CD4-positive, CD25-positive, alpha-beta regulatory T cell (primary cell): Measurements from ENCODE around the gene BIRC5. TPM values are rescaled to one million over a fixed set of nuclear protein-coding genes. Genes with fewer than 3 reads are reported as not detected.

Experiments
- ATAC-seq, 2 donors: fragments of 150-1000 bp; cut with Tn5 transposase; one replicate each; pipeline ENCODE4 v1.10.0; 2021; ENCODE audit warnings: low read depth in 2 of 2, moderate number of reproducible peaks in 2 of 2, moderate library complexity in 1 of 2
- DNase-seq, 3 donors: peaks; one replicate each; pipeline versions ENCODE4 v3.0.0 to v3.0.0-alpha.2; 2012 to 2022; ENCODE audit warnings: mixed read lengths in 1 of 3
- H3K27ac ChIP-seq: one replicate; pipeline ENCODE4 v1.7.0; 2013; ENCODE audit warnings: mild to moderate bottlenecking, low read length; ENCODE audit not compliant: insufficient read depth, poor library complexity, severe bottlenecking
- H3K27me3 ChIP-seq: one replicate; pipeline ENCODE4 v1.7.0; 2013; ENCODE audit warnings: low read length; ENCODE audit not compliant: control insufficient read depth, insufficient read depth
- H3K36me3 ChIP-seq: one replicate; pipeline ENCODE4 v1.7.0; 2013; ENCODE audit warnings: mild to moderate bottlenecking, low read length, moderate library complexity; ENCODE audit not compliant: control insufficient read depth, insufficient read depth
- H3K4me1 ChIP-seq: 2 replicates; pipeline ENCODE4 v1.7.0; 2013; ENCODE audit warnings: mild to moderate bottlenecking, low read length; ENCODE audit not compliant: insufficient read depth, control insufficient read depth, poor library complexity, severe bottlenecking
- H3K4me3 ChIP-seq: one replicate; pipeline ENCODE4 v1.7.0; 2013; ENCODE audit warnings: low read depth, mild to moderate bottlenecking, low read length, moderate library complexity
- H3K9me3 ChIP-seq, 2 experiments: 1 replicate in 1 of 2; 2 replicates in 1 of 2; pipeline ENCODE4 v1.7.0; 2013; ENCODE audit warnings: low read length in 2 of 2, mild to moderate bottlenecking in 1 of 2, moderate library complexity in 1 of 2; ENCODE audit not compliant: control insufficient read depth in 2 of 2
- H3K27ac Mint-ChIP-seq, 3 donors: one replicate each; pipeline ENCODE4 v1.8.0; 2020 to 2022; ENCODE audit warnings: mild to moderate bottlenecking in 3 of 3, mixed read lengths in 3 of 3, moderate library complexity in 2 of 3
- H3K27me3 Mint-ChIP-seq: one replicate; pipeline ENCODE4 v1.8.0; 2022; ENCODE audit warnings: mild to moderate bottlenecking, mixed read lengths
- H3K36me3 Mint-ChIP-seq: one replicate; pipeline ENCODE4 v1.8.0; 2020; ENCODE audit warnings: mixed read lengths
- H3K4me1 Mint-ChIP-seq, 4 donors: one replicate each; pipeline ENCODE4 v1.8.0; 2020 to 2022; ENCODE audit warnings: mixed read lengths in 4 of 4, mild to moderate bottlenecking in 1 of 4
- H3K4me3 Mint-ChIP-seq, 4 donors: one replicate each; pipeline ENCODE4 v1.8.0; 2020 to 2022; ENCODE audit warnings: mild to moderate bottlenecking in 4 of 4, mixed read lengths in 4 of 4, moderate library complexity in 3 of 4
- H3K9me3 Mint-ChIP-seq, 7 donors: one replicate each; pipeline ENCODE4 v1.8.0; 2020 to 2022; ENCODE audit warnings: mixed read lengths in 7 of 7, mild to moderate bottlenecking in 3 of 7, moderate library complexity in 2 of 7
- polyA plus RNA-seq, 4 donors: library from polyadenylated mRNA; unstranded; fragments of 300-500 nt; fragmentation: Illumina TruSeq; gene quantifications; one replicate each; pipeline ENCODE4 v1.2.3, GENCODE V29; 2021
- total RNA-seq: library from RNA; stranded (reverse); gene quantifications from one replicate; pipeline ENCODE4 v1.2.3, GENCODE V29; 2022

Gene BIRC5
- total and polyA plus RNA-seq, 5 donors from 2014 or later: 2.7 to 11.5 (median 6.6) TPM

DNA sequence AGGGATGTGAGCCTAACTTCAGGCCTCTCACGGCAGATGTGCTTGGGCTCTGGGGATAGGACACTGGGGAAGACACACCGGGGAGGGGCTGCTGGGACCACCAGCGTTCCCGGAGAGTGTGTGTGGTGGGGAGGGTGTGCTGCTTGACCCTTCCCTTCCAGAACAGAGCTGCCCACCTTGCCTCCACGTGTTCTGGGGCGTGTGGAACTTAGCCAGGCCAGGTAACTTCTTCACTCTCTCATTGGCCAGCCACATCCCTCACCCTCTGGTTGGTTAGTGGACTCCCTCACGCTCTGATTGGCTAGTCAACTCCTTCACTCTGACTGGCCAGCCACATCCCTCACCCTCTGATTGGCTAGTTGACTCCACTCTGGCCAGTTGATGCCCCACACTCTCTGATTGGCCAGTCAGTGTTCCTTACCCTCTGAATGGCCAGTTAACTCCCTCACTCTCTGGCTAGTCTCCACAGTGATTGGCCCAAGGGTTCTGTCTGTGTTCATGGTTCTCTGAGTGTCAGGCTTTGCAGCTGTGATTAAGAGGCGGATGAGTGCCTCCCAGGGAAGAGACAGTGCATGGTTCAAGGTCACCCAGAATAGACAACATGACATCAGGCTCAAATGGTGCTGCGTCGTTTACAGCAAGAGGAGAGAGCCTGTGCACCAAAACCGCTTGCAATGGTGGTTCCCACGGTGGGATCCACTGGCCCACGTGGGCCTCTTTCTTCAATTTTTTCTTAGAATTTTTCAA lies 27.4 kb downstream of the BIRC5 start:
- no peak overlapping the region for H3K27ac ChIP-seq
- no peaks in the 10 kb centered on the region for H3K27me3 ChIP-seq
- no peaks in the 10 kb centered on the region for H3K4me1 Mint-ChIP-seq
- H3K27ac Mint-ChIP-seq: no peak overlapping the region
- H3K9me3 ChIP-seq: no peaks in the 10 kb centered on the region
- no peaks in the 10 kb centered on the region for H3K4me1 ChIP-seq
- H3K36me3 Mint-ChIP-seq: no peaks in the 10 kb centered on the region
- ATAC-seq: no peak
- H3K9me3 Mint-ChIP-seq: peaks cover 0 to 3% (median 0%) of the 10 kb centered on the region in 7 donors
- no peak overlapping the region for H3K4me3 Mint-ChIP-seq
- no peaks in the 10 kb centered on the region for H3K36me3 ChIP-seq
- no peak overlapping the region for H3K4me3 ChIP-seq
- no peak for DNase-seq
- H3K27me3 Mint-ChIP-seq: peaks cover 5% of the 10 kb centered on the region

- Mint-ChIP-seq H3K36me3 (no peaks in the 10 kb centered on the region), H3K9me3 (peaks cover 0 to 3% (median 0%) of the 10 kb centered on the region in 7 donors), H3K4me1 (peaks cover 0 to under 1% (median 0%) of the 10 kb centered on the region in 4 donors), H3K27me3 (peaks cover 5% of the 10 kb centered on the region), H3K4me3 (no peak overlapping the region), H3K27ac (no peak overlapping the region)
- H3K9me3 ChIP-seq: no peaks in the 10 kb centered on the region
- ATAC-seq (peak; percentile 44 to 45), DNase-seq (no peak)
- no peaks in the 10 kb centered on the region for H3K36me3 ChIP-seq
- no peak overlapping the region for H3K27ac ChIP-seq
- no peaks in the 10 kb centered on the region for H3K27me3 ChIP-seq
- no peak overlapping the region for H3K4me3 ChIP-seq
- no peaks in the 10 kb centered on the region for H3K4me1 ChIP-seq
Observed at GRCh38 chr17:78242024-78242742, 28.1 kb downstream of the BIRC5 start.

DNA sequence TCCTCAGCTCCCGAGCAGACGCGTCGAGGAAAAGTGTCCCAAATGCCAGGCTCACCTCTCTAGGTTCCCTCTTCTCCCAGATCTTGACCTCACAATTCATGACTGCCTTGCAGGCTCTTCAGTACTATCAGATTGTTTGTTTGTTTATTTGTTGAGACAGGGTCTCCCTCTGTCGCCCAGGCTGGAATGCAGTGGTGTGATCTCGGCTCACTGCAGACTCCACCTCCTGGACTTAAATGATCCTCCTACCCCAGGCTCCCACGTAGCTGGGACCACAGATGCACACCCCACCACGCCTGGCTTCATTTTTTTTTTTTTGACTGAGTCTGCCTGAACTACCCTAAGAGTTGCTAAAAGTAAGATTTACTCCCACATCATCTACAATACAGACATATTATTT lies 33.3 kb downstream of the BIRC5 start:
- DNase-seq: no peak
- peaks cover 0 to 27% (median 12%) of the 10 kb centered on the region in 4 donors for H3K4me1 Mint-ChIP-seq
- peaks cover 21% of the 10 kb centered on the region for H3K4me1 ChIP-seq
- H3K4me3 ChIP-seq: no peak overlapping the region
- no peak for ATAC-seq
- no peak overlapping the region for H3K27ac Mint-ChIP-seq
- H3K9me3 ChIP-seq: no peaks in the 10 kb centered on the region
- H3K9me3 Mint-ChIP-seq: peaks cover 0 to 3% (median 0%) of the 10 kb centered on the region in 7 donors
- H3K4me3 Mint-ChIP-seq: peak overlapping the region in 1 of 4 donors; percentile 41
- H3K27ac ChIP-seq: no peak overlapping the region
- no peaks in the 10 kb centered on the region for H3K36me3 Mint-ChIP-seq
- H3K36me3 ChIP-seq: no peaks in the 10 kb centered on the region
- no peaks in the 10 kb centered on the region for H3K27me3 ChIP-seq
- H3K27me3 Mint-ChIP-seq: peaks cover 5% of the 10 kb centered on the region

DNA sequence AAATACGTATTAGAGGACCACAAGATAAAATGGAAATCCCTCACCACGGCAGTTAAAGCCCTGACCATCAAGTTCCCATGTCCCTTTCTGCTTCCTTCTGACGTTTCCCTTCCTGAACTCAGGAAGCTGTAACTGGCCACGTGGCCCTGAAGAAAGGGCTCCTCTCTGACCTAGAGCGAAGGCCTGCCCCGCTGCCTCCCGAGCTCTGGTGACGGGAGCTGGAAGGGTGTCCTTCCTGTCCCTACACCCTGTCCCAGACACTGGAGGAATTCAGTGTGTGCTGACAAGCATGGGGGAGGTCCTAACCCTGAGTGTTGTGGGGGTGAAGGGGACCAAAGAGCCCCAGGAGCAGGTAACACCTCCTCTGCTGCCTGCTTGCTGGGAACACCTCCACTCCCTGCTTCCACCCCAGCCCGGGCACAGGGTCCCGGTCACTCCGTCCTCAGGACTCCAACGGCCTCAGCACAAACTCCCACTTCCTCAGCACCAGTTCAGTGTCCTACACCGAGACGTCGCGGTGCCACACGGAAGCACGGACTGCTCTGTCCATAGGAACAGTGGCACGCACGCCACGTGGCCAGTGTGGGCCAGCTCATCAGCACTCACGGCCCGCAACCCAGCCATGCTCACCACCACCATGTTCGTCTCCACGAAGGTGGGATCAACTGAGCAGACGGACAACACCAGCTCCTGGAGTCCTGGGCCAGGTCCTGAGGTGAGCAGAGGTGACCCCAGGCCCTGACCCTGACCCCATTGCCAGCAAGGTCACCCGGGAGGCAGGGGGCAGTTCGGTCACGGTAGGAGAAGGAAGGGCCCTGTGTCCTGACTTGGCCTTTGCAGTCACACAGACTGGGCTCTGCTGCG lies 34.2 kb downstream of the BIRC5 start:
- Histone ChIP-seq H3K4me3 (no peak overlapping the region), H3K9me3 (no peaks in the 10 kb centered on the region), H3K4me1 (peaks cover 31% of the 10 kb centered on the region), H3K27ac (no peak overlapping the region), H3K36me3 (no peaks in the 10 kb centered on the region), H3K27me3 (no peaks in the 10 kb centered on the region)
- no peaks in the 10 kb centered on the region for H3K36me3 Mint-ChIP-seq
- no peak overlapping the region for H3K4me3 Mint-ChIP-seq
- DNase-seq: no peak
- H3K9me3 Mint-ChIP-seq: peaks cover 0 to 3% (median 0%) of the 10 kb centered on the region in 7 donors
- peaks cover 0 to 37% (median 21%) of the 10 kb centered on the region in 4 donors for H3K4me1 Mint-ChIP-seq
- ATAC-seq: no peak
- H3K27ac Mint-ChIP-seq: no peak overlapping the region
- H3K27me3 Mint-ChIP-seq: peaks cover 8% of the 10 kb centered on the region

DNA sequence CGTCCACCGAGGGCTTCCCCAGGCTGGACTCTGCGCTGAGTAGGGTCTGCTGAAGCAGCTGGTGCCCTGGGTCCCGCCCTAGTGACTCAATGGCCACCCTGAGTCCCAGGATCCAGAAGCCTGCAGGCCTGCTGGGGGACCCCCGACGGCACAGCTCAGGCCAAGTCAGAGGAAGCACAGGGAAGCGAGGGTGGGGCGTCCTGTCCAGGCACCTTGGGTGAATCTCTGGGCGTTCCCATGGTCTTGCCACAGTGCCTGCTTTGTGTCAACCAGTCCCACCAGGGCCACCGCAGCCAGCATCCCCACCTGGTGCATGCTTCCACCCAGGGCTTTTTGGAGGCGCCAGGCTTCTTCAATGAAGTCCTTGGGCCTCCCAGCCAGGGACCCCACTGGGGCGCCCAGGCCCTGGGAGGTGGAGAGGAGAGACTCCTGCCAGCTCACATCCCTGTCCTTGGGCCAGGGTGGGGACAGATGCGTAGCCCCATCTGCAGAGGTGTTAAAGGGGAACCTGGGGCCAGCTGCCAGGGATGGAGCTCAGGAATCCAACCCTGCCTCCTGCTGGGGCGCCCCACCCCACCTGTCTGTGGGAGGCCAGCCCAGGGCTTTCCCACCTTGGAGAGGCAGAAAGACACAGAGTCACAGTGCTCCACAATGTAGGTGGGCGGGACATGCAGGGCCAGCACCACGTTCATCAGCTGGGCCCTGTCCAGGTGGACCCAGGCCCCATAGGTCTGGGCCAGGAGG lies 35.2 kb downstream of the BIRC5 start:
- Mint-ChIP-seq H3K4me1 (peaks cover 0 to 42% (median 22%) of the 10 kb centered on the region in 4 donors), H3K9me3 (peaks cover 0 to 3% (median 0%) of the 10 kb centered on the region in 7 donors), H3K27ac (peak overlapping the region in 1 of 3 donors; percentile 49), H3K4me3 (peak overlapping the region in 1 of 4 donors; percentile 32), H3K36me3 (no peaks in the 10 kb centered on the region), H3K27me3 (peaks cover 10% of the 10 kb centered on the region)
- Histone ChIP-seq H3K27ac (no peak overlapping the region), H3K36me3 (no peaks in the 10 kb centered on the region), H3K4me3 (no peak overlapping the region), H3K9me3 (no peaks in the 10 kb centered on the region), H3K4me1 (peaks cover 41% of the 10 kb centered on the region), H3K27me3 (no peaks in the 10 kb centered on the region)
- ATAC-seq: no peak
- DNase-seq: no peak

DNA sequence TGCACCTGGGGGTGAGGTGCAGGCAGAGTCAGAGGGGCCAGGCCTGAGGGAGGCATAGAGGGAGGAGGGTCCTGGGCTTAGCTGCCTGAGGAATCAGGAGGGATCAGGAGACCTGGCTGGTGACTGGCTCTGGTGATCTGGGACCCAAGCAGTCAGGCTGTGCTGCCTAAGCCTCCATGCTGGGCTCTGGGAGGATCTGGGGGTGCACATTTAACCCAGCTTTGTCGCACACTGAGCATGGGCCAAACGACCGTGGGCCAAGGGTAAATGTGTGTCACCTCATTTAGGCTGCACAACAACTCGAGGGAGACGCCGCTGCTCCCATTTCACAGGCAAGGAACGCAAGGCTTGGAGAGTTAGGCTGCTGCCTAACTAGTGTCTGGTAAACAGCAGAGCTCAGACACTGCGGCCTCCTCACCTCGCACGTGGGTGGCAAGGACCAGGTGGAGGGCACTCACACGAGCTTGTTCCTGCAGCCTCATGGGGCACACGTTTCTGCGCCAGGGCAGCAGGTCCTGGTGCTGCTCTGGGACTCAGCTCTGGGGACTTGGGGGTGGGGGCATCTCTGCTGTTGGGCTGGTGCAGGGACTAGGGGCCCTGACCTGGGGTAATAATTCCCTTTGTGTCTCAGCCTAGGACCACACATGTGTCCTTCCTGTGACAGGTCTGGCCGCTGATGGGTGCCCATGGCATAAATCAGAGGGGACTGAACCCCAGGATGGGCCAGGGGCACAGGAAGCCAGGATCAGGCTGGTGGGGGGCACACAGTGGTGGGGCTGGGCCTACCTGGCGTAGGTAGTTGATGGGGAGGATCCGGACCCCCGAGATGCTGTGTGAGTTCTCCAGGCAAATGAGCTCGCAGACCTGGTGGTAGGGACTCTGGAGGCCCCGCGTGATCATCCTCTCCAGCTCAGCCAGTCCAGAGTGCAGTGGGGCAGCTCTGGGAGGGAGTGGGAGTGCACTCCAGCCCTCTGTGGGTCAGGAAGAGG lies 36.1 kb downstream of the BIRC5 start:
- DNase-seq (no peak), ATAC-seq (no peak)
- no peaks in the 10 kb centered on the region for H3K36me3 ChIP-seq
- no peaks in the 10 kb centered on the region for H3K27me3 ChIP-seq
- Mint-ChIP-seq H3K4me1 (peaks cover 0 to 50% (median 24%) of the 10 kb centered on the region in 4 donors), H3K27ac (peak overlapping the region in 2 of 3 donors; percentile 49 to 87), H3K36me3 (no peaks in the 10 kb centered on the region), H3K9me3 (peaks cover 0 to 3% (median 0%) of the 10 kb centered on the region in 7 donors), H3K27me3 (peaks cover 9% of the 10 kb centered on the region), H3K4me3 (no peak overlapping the region)
- H3K9me3 ChIP-seq: no peaks in the 10 kb centered on the region
- no peak overlapping the region for H3K4me3 ChIP-seq
- H3K27ac ChIP-seq: no peak overlapping the region
- peaks cover 41% of the 10 kb centered on the region for H3K4me1 ChIP-seq
